Prostate gland (tissue), 2 donors: ENCODE results near the gene TOPBP1. TPM values are rescaled to one million over a fixed set of nuclear protein-coding genes. Genes with fewer than 3 reads are reported as not detected.

ENCODE experiments used
- DNase-seq: peaks from one replicate; pipeline ENCODE4 v3.0.0-alpha.2; 2019; ENCODE audit warnings: low spot score
- H3K27ac ChIP-seq, 2 donors: fragments of 200-600 bp; sonication (generic); 2 replicates each; pipeline ENCODE4 v1.5.1; 2017 to 2019
- H3K27me3 ChIP-seq: fragments of 200-600 bp; sonication (generic); replicated peaks from 2 replicates; pipeline ENCODE4 v1.5.1; 2019; ENCODE audit not compliant: insufficient read depth
- H3K36me3 ChIP-seq, 2 donors: fragments of 200-600 bp; sonication (generic); 1 replicate in 1 of 2; 2 replicates in 1 of 2; pipeline versions ENCODE4 v1.5.1 to v1.8.1; 2017 to 2019
- H3K4me1 ChIP-seq: fragments of 200-600 bp; sonication (generic); replicated peaks from 2 replicates; pipeline ENCODE4 v1.5.1; 2019
- H3K4me3 ChIP-seq, 2 donors: fragments of 200-600 bp; sonication (generic); 2 replicates each; pipeline ENCODE4 v1.5.1; 2017 to 2019
- H3K9me3 ChIP-seq: fragments of 200-600 bp; sonication (generic); 2 replicates; pipeline ENCODE4 v1.5.1; 2017
- POLR2A ChIP-seq: fragments of 450-650 bp; IDR thresholded peaks from one replicate; pipeline ENCODE4 v1.6.1; 2016; ENCODE audit warnings: antibody characterized with exemption, mild to moderate bottlenecking
- POLR2AphosphoS5 ChIP-seq: sonication (generic); formaldehyde crosslinking; IDR thresholded peaks from one replicate; pipeline ENCODE4 v1.6.1; 2017; ENCODE audit warnings: antibody characterized with exemption
- WGBS: methylation state at CpG from one replicate; pipeline ENCODE4 v1.1.5; 2018; 5-methylcytosine and 5-hydroxymethylcytosine counted together
- intact Hi-C: fragments of 100-400 bp; cut with DNase I; formaldehyde crosslinking; loops from one replicate; pipeline ENCODE4 v1.14.2; 2022
- total RNA-seq, 2 donors: library from RNA; depleted of rRNA; stranded (reverse); fragments of >200 nt; gene quantifications; one replicate each; pipeline ENCODE4 v1.1.0, GENCODE V29; 2016
- TF ChIP-seq, protein P1 (sequence below), 4 experiments: fragments of 200-600 bp in 2 of 4; fragments of 450-650 bp in 2 of 4; sonication (generic) in 2 of 4; IDR thresholded peaks; 1 replicate in 3 of 4; 2 replicates in 1 of 4; pipeline ENCODE4 v1.5.1; 2016 to 2019; ENCODE audit warnings: antibody characterized with exemption in 4 of 4, mild to moderate bottlenecking in 2 of 4, moderate library complexity in 2 of 4

Gene TOPBP1
- total RNA-seq, 2 donors from 2014 or later: 15.6 to 25.3 TPM

DNA sequence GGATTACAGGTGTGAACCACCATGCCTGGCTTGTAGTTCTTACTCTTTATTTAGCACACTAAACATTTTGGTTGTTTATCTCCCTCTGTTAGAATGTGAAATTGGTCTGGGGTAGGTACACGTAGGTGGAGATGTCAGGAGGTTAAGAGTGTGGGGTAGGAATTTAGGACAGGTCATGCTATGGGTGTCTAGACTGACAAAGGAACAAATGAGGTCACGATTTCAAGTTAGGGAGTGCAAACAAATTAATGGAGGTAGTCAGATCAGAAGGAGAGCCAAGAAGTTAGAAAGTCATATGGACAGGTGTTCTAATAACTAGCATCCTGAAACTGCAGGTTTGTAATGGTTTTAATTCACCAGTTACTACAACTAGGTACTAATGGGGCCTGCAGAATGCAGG is 68.5 kb downstream of the TOPBP1 start:
- peaks cover 6% of the 10 kb centered on the region for H3K4me1 ChIP-seq
- 80% methylated on average over 2 of the region's 2 CpGs for WGBS
- intact Hi-C loops: no loop called here

DNA sequence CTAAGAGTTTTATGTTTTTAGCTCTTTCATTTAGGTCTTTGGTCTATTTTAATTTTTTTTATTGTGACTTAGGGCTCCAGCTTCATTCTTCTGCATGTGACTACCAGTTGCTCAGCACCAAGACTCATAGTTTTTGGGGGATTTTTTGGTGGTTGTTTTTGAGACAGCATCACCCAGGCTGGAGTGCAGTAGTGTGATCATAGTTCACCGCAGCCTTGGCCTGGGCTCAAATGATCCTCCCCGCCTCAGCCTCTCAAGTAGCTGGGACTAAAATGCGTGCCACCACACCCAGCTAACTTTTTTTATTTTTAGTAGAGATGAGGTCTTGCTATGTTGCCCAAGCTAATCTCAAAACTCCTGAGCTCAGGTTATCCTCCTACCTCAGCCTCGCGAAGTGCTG is 68.9 kb downstream of the TOPBP1 start:
- intact Hi-C loops: no loop called here
- no peak overlapping the region for H3K27ac ChIP-seq

More for the DNA sequence above, 68.5 kb downstream of the TOPBP1 start:
- Histone ChIP-seq H3K4me3 (no peak overlapping the region), H3K27me3 (no peaks in the 10 kb centered on the region), H3K27ac (no peak overlapping the region), H3K36me3 (no peaks in the 10 kb centered on the region), H3K9me3 (no peaks in the 10 kb centered on the region)
- DNase-seq: no peak
- TF ChIP-seq POLR2AphosphoS5 (no peak), POLR2A (no peak)
- TF ChIP-seq, protein P1, sequence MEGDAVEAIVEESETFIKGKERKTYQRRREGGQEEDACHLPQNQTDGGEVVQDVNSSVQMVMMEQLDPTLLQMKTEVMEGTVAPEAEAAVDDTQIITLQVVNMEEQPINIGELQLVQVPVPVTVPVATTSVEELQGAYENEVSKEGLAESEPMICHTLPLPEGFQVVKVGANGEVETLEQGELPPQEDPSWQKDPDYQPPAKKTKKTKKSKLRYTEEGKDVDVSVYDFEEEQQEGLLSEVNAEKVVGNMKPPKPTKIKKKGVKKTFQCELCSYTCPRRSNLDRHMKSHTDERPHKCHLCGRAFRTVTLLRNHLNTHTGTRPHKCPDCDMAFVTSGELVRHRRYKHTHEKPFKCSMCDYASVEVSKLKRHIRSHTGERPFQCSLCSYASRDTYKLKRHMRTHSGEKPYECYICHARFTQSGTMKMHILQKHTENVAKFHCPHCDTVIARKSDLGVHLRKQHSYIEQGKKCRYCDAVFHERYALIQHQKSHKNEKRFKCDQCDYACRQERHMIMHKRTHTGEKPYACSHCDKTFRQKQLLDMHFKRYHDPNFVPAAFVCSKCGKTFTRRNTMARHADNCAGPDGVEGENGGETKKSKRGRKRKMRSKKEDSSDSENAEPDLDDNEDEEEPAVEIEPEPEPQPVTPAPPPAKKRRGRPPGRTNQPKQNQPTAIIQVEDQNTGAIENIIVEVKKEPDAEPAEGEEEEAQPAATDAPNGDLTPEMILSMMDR (IDR thresholded peaks at IDR 0.05): no peak

DNA sequence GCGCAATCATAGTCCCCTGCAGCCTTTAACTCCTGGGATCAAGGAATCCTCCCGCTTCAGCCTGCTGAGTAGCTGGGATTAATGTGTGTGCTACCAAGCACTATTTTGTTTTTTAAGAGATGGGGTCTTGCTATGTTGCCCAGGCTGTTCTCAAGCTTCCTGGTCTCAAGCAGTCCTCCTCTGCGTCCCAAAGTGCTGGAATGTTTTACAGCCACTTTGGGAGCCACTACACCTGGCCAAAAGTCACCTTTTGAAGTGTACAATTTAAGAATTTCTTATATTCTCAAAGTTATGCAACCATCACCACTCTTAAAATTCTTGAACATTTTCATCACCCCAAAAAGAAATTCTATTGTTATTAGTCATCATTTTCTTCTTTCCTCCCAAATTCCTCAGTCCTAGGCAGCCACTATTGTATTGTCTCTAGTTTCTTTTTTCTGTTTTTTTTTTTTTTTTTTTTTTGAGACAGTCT is 70.4 kb downstream of the TOPBP1 start:
- H3K27ac ChIP-seq: no peak overlapping the region
- TF ChIP-seq POLR2A: no peak
- no peak for TF ChIP-seq POLR2AphosphoS5
- TF ChIP-seq, protein P1 (IDR thresholded peaks at IDR 0.05): no peak
- H3K4me3 ChIP-seq: no peak overlapping the region
- H3K4me1 ChIP-seq: peaks cover 8% of the 10 kb centered on the region
- DNase-seq: no peak
- H3K36me3 ChIP-seq: no peaks in the 10 kb centered on the region
- H3K9me3 ChIP-seq: no peaks in the 10 kb centered on the region
- 96% methylated on average over 3 of the region's 3 CpGs for WGBS
- no peaks in the 10 kb centered on the region for H3K27me3 ChIP-seq
- intact Hi-C loops: no loop called here

More for the DNA sequence above, 68.9 kb downstream of the TOPBP1 start:
- H3K4me3 ChIP-seq: no peak overlapping the region
- no peaks in the 10 kb centered on the region for H3K27me3 ChIP-seq
- TF ChIP-seq POLR2AphosphoS5 (no peak), POLR2A (no peak)
- TF ChIP-seq, protein P1 (IDR thresholded peaks at IDR 0.05): no peak
- H3K36me3 ChIP-seq: no peaks in the 10 kb centered on the region
- H3K4me1 ChIP-seq: peaks cover 7% of the 10 kb centered on the region
- H3K9me3 ChIP-seq: no peaks in the 10 kb centered on the region
- DNase-seq: no peak
- WGBS: 97% methylated on average over 5 of the region's 5 CpGs

GRCh38 chr3:133589503-133589902 is 72.2 kb downstream of the TOPBP1 start:
- DNase-seq: no peak
- intact Hi-C loops: no loop called here
- Histone ChIP-seq H3K27me3 (no peaks in the 10 kb centered on the region), H3K36me3 (no peaks in the 10 kb centered on the region), H3K9me3 (no peaks in the 10 kb centered on the region), H3K4me3 (no peak overlapping the region), H3K4me1 (peaks cover 8% of the 10 kb centered on the region), H3K27ac (no peak overlapping the region)
- WGBS: 68% methylated on average over 8 of the region's 8 CpGs
- TF ChIP-seq, protein P1 (IDR thresholded peaks at IDR 0.05): no peak
- TF ChIP-seq POLR2AphosphoS5 (no peak), POLR2A (no peak)

- H3K27ac ChIP-seq: no peak overlapping the region
- 74% methylated on average over 2 of the region's 2 CpGs for WGBS
- H3K9me3 ChIP-seq: no peaks in the 10 kb centered on the region
- TF ChIP-seq POLR2A (no peak), POLR2AphosphoS5 (no peak)
- TF ChIP-seq, protein P1 (IDR thresholded peaks at IDR 0.05): no peak
- no peaks in the 10 kb centered on the region for H3K36me3 ChIP-seq
- intact Hi-C loops: no loop called here
- H3K4me1 ChIP-seq: peaks cover 8% of the 10 kb centered on the region
- H3K4me3 ChIP-seq: no peak overlapping the region
- no peaks in the 10 kb centered on the region for H3K27me3 ChIP-seq
- DNase-seq: no peak
These were observed 72.8 kb downstream of the TOPBP1 start for GRCh38 chr3:133588784-133589465.
